Bronchial epithelial cell (primary cell): Measurements from ENCODE around the gene THADA. TPM values are rescaled to one million over a fixed set of nuclear protein-coding genes. Genes with fewer than 3 reads are reported as not detected.
"Not testable (repeated sequence)": the region's sequence is repeated elsewhere in the genome, so short reads cannot be mapped to it uniquely, and the experiment has no call there.

Experiments used
- DNase-seq: peaks from one replicate; pipeline ENCODE4 v3.0.0-alpha.2; 2010; ENCODE audit warnings: low read depth
- FAIRE-seq: peaks from 2 replicates; lab custom pipeline; 2011; peaks lifted over from hg19 to GRCh38; lab: Jason Lieb, UNC
- H3K27me3 ChIP-seq: 2 replicates; pipeline ENCODE4 v1.5.1; 2011; ENCODE audit warnings: low read length; ENCODE audit not compliant: control insufficient read depth, insufficient read depth
- H3K36me3 ChIP-seq: 2 replicates; pipeline ENCODE4 v1.5.1; 2011; ENCODE audit warnings: low read length; ENCODE audit not compliant: control insufficient read depth, insufficient read depth
- H3K4me3 ChIP-seq: 2 replicates; pipeline ENCODE4 v1.5.1; 2011; ENCODE audit warnings: mild to moderate bottlenecking, low read depth, low read length, control low read depth
- total RNA-seq: library from RNA; depleted of rRNA; stranded (reverse); fragments of >200 nt; gene quantifications from 2 replicates; pipeline ENCODE4 v1.2.1, GENCODE V29; 2014
- TF ChIP-seq, protein P1 (sequence below): IDR thresholded peaks from 2 replicates; pipeline ENCODE4 v1.5.1; 2011; ENCODE audit warnings: mild to moderate bottlenecking, moderate library complexity, low read length, control low read depth, inconsistent platforms; ENCODE audit not compliant: insufficient read depth, severe bottlenecking

The THADA gene
- total RNA-seq, 1 donor from 2014 or later = 25.8 TPM

DNA sequence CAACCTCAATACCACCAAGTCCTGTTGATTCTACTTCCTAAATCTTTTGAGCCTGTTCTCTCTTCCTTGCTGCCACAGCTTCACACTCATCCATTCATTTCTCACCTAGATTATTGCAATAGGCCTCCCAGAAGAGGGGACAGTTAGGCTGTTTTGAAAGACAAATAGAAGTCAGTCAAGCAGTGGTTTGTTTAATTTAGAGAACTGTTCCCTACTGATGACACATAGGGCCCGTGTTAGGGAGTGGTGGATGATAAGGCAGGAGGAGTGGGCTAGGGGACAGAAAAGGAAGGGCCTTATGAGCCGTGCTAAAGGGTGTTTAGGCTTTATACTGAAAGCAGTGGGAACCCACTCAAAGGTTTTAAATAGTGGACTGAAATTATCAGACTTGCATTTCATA lies 309.9 kb downstream of the THADA start:
- TF ChIP-seq, protein P1, sequence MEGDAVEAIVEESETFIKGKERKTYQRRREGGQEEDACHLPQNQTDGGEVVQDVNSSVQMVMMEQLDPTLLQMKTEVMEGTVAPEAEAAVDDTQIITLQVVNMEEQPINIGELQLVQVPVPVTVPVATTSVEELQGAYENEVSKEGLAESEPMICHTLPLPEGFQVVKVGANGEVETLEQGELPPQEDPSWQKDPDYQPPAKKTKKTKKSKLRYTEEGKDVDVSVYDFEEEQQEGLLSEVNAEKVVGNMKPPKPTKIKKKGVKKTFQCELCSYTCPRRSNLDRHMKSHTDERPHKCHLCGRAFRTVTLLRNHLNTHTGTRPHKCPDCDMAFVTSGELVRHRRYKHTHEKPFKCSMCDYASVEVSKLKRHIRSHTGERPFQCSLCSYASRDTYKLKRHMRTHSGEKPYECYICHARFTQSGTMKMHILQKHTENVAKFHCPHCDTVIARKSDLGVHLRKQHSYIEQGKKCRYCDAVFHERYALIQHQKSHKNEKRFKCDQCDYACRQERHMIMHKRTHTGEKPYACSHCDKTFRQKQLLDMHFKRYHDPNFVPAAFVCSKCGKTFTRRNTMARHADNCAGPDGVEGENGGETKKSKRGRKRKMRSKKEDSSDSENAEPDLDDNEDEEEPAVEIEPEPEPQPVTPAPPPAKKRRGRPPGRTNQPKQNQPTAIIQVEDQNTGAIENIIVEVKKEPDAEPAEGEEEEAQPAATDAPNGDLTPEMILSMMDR = no peak
- FAIRE-seq (no peak), DNase-seq (no peak)
- Histone ChIP-seq H3K27me3 (no peaks in the 10 kb centered on the region), H3K4me3 (no peak overlapping the region), H3K36me3 (peaks cover 7% of the 10 kb centered on the region)

DNA sequence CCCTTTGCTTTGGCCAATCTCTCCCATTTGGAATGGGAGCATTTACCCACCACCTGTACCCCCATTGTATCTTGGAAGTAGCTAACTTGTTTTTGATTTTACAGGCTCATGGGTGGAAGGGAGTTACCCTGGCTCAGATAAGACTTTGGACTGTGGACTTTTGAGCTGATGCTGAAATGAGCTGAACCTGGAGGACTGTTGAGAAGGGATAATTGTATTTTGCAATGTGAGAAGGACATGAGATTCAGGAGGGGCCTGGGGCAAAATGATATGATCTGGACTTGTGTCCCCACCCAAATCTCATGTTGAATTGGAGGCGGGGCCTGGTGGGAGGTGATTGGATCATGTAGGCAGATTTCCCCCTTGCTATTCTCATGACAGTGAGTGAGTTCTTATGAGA lies 310.9 kb downstream of the THADA start:
- TF ChIP-seq, protein P1 = no peak
- H3K36me3 ChIP-seq = peaks cover 10% of the 10 kb centered on the region
- no peak overlapping the region for H3K4me3 ChIP-seq
- FAIRE-seq (no peak), DNase-seq (no peak)
- H3K27me3 ChIP-seq = no peaks in the 10 kb centered on the region

DNA sequence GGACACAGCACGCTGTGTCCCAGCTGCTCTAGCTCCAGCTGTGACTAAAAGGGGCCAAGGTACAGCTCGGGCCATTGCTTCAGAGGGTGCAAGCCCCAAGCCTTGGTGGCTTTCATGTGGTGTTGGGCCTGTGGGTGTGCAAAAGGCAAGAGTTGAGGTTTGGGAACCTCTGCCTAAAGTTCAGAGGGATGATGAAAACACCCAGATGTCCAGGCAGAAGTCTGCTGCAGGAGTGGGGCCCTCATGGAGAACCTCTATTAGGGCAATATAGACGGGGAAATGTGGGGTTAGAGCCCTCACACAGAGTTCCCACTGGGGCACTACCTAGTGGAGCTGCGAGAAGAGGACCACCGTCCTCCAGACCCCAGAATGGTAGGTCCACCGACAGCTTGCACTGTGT lies 311.5 kb downstream of the THADA start:
- H3K27me3 ChIP-seq, H3K4me3 ChIP-seq, FAIRE-seq, DNase-seq: not testable (repeated sequence)
- H3K36me3 ChIP-seq = peaks cover 11% of the 10 kb centered on the region

DNA sequence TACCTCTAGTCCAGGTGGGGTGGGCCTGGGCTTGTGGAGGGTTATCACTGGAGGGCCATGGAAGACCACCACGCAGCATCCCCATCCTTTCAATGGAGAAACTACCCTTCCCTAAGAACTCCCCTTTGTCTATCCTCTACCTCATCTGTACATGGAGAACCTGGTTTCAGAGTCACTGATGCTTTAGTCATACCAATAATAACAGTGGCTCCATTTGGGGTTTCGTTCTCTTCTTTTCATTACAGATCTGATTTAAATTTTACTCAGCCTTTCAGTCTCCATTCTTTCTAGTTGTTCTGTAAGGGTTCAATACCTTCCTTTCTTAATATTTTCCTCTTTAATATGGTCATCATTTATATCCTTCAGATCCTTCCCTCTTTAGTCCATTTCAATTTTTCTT lies 314.8 kb downstream of the THADA start:
- FAIRE-seq = no peak
- TF ChIP-seq, protein P1 = no peak
- Histone ChIP-seq H3K4me3 (no peak overlapping the region), H3K36me3 (peaks cover 7% of the 10 kb centered on the region), H3K27me3 (no peaks in the 10 kb centered on the region)
- DNase-seq = no peak

DNA sequence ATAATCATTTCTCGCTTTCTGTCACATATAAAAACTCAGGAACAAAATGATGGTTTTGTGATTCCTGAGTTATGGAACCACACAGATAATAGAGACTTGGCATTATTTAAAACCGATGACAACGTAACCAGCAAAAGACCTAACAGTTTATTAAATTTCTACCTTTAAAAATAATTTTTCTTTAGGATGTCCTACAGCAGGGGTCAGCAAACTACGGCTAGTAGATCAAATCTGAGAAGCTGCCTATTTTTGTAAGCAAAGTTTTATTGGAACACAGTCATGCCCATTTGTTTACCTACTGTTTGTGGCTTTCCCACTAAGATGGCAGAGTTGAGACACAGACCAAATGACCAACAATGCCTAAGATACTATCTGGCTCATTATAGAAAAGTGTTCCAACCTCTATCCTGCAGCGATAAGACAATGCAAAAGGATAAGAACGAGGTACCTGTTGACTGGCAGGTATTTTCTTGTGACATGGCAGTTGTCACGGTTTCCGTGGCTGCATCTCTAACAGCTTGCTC lies 316.5 kb downstream of the THADA start:
- H3K4me3 ChIP-seq = no peak overlapping the region
- DNase-seq (no peak), FAIRE-seq (no peak)
- TF ChIP-seq, protein P1 = no peak
- H3K36me3 ChIP-seq = peaks cover 5% of the 10 kb centered on the region
- H3K27me3 ChIP-seq = no peaks in the 10 kb centered on the region

DNA sequence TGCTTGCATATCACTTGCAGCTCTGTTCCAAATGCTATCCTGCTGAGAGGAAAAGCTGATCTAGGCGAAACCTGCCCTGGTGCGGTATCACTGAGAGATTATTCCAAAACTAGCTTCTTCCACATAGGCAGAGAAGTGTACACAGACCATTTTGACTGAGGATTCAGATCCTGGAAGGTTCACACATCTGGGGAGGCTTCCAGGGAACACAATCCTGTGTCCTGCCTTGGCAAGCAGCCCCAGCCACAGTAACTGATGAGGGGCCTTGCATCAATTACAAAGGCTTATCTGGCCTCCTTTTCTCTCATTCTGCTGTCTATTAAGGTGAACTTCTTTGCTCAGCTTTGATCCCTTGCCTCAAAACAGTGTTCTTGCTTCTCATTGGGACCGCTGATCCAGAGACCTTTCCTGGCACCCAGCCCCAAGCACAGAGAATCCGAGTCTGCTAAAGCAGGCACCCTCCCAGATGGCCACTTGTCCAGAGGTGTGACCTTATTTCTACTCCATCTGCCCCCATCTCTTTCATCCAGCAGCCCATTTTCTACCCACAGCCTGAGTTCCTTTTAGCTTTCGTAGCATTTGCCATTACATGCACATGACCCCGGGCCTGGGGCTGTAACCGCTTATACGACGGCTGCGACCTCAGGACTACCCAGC lies 317.1 kb downstream of the THADA start:
- H3K4me3 ChIP-seq = no peak overlapping the region
- no peak for FAIRE-seq
- DNase-seq = no peak
- peaks cover 3% of the 10 kb centered on the region for H3K36me3 ChIP-seq
- H3K27me3 ChIP-seq = no peaks in the 10 kb centered on the region
- TF ChIP-seq, protein P1 = no peak
